SK-N-SH (cell line): ENCODE data around the gene HES1. TPM values are rescaled to one million over a fixed set of nuclear protein-coding genes. Genes with fewer than 3 reads are reported as not detected.

Experiments used
- CTCF ChIA-PET: fragments of 300-600, 350-600 bp; formaldehyde crosslinking; extraction: SDS; loops from one replicate; lab custom pipeline; 2021; lab: Yijun Ruan, JAX
- POLR2A ChIA-PET: fragments of 350-600 bp; sonication (Branson Sonifier 250); formaldehyde crosslinking; extraction: SDS; loops from one replicate; lab custom pipeline; 2020; ENCODE audit warnings: antibody characterized with exemption, inconsistent platforms; lab: Yijun Ruan, JAX
- DNase-seq: peaks from one replicate; pipeline ENCODE4 v3.0.0; 2012
- H2AFZ ChIP-seq: fragments of 200-600 bp; sonication (generic); 2 replicates; pipeline ENCODE4 v1.8.1; 2016; ENCODE audit warnings: antibody characterized with exemption, mild to moderate bottlenecking, low read depth
- H3F3A ChIP-seq: fragments of 200-600 bp; sonication (generic); replicated peaks from 2 replicates; pipeline ENCODE3; 2016; ENCODE audit warnings: antibody characterized with exemption, mild to moderate bottlenecking; ENCODE audit not compliant: insufficient read depth
- H3K27ac ChIP-seq, 2 experiments: fragments of 200-500 bp in 1 of 2; fragments of 200-600 bp in 1 of 2; sonication (Bioruptor generic) in 1 of 2; sonication (generic), shearing (Covaris generic) in 1 of 2; 2 replicates each; pipeline versions ENCODE4 v1.5.1 to v1.6.1; 2014 to 2016; ENCODE audit warnings: low read depth in 2 of 2, inconsistent platforms in 1 of 2, low read length in 1 of 2, mild to moderate bottlenecking in 1 of 2, mixed read lengths in 1 of 2
- H3K27me3 ChIP-seq: fragments of 200-600 bp; sonication (generic), shearing (Covaris generic); 2 replicates; pipeline ENCODE4 v1.6.1; 2016; ENCODE audit warnings: mixed run types; ENCODE audit not compliant: insufficient read depth
- H3K36me3 ChIP-seq, 2 experiments: fragments of 200-500 bp in 1 of 2; fragments of 200-600 bp in 1 of 2; sonication (Bioruptor generic) in 1 of 2; sonication (generic) in 1 of 2; replicated peaks in 1 of 2; 2 replicates each; pipeline versions ENCODE3 to v1.5.1; 2014 to 2016; ENCODE audit warnings: low read length in 1 of 2, mild to moderate bottlenecking in 1 of 2; ENCODE audit not compliant: insufficient read depth in 2 of 2, control insufficient read depth in 1 of 2
- H3K4me1 ChIP-seq, 2 experiments: fragments of 200-500 bp in 1 of 2; fragments of 200-600 bp in 1 of 2; sonication (Bioruptor generic) in 1 of 2; sonication (generic), shearing (Covaris generic) in 1 of 2; 2 replicates each; pipeline versions ENCODE4 v1.5.1 to v1.6.1; 2014 to 2016; ENCODE audit warnings: low read depth in 1 of 2, low read length in 1 of 2, mixed run types in 1 of 2; ENCODE audit not compliant: insufficient read depth in 2 of 2, control insufficient read depth in 1 of 2
- H3K4me2 ChIP-seq: fragments of 200-600 bp; sonication (generic), shearing (Covaris generic); 2 replicates; pipeline ENCODE4 v1.6.1; 2017; ENCODE audit warnings: mixed run types
- H3K4me3 ChIP-seq, 2 experiments: fragments of 200-500 bp in 1 of 2; fragments of 200-600 bp in 1 of 2; sonication (Bioruptor generic) in 1 of 2; sonication (generic), shearing (Covaris generic) in 1 of 2; 2 replicates each; pipeline versions ENCODE4 v1.5.1 to v1.8.1; 2014 to 2016; ENCODE audit warnings: low read depth in 2 of 2, inconsistent platforms in 1 of 2, low read length in 1 of 2, mild to moderate bottlenecking in 1 of 2, mixed read lengths in 1 of 2, moderate library complexity in 1 of 2
- H3K79me2 ChIP-seq: fragments of 200-600 bp; sonication (generic); 2 replicates; pipeline ENCODE4 v1.8.1; 2017; ENCODE audit warnings: mild to moderate bottlenecking; ENCODE audit not compliant: insufficient read depth
- H3K9ac ChIP-seq: fragments of 200-600 bp; sonication (generic); 2 replicates; pipeline ENCODE4 v1.6.1; 2017; ENCODE audit warnings: mixed run types
- H3K9me2 ChIP-seq: fragments of 200-600 bp; sonication (generic); 2 replicates; pipeline ENCODE4 v1.6.1; 2017; ENCODE audit warnings: mixed run types
- H3K9me3 ChIP-seq: fragments of 200-600 bp; sonication (generic); 2 replicates; pipeline ENCODE4 v1.6.1; 2017; ENCODE audit warnings: mixed run types, mild to moderate bottlenecking, moderate library complexity
- H4K20me1 ChIP-seq: fragments of 200-600 bp; sonication (generic); 2 replicates; pipeline ENCODE4 v1.6.1; 2017; ENCODE audit warnings: mild to moderate bottlenecking, mixed run types; ENCODE audit not compliant: insufficient read depth
- ELF1 ChIP-seq: IDR thresholded peaks from 2 replicates; pipeline ENCODE4 v1.4.0; 2012
- EZH2phosphoT487 ChIP-seq: fragments of 200-600 bp; sonication (generic); IDR thresholded peaks from 2 replicates; pipeline ENCODE4 v1.6.1; 2017; ENCODE audit warnings: low read depth, mixed run types, mild to moderate bottlenecking, antibody characterized with exemption, moderate library complexity, borderline replicate concordance
- FOSL2 ChIP-seq: IDR thresholded peaks from 2 replicates; pipeline ENCODE4 v1.4.0; 2012; ENCODE audit warnings: low read depth, mild to moderate bottlenecking, moderate library complexity, borderline replicate concordance
- FOXM1 ChIP-seq: IDR thresholded peaks from 2 replicates; pipeline ENCODE4 v1.4.0; 2012; ENCODE audit warnings: low read depth, mild to moderate bottlenecking
- GABPA ChIP-seq: IDR thresholded peaks from 2 replicates; pipeline ENCODE4 v1.4.0; 2012; ENCODE audit warnings: low read depth, mild to moderate bottlenecking
- MEF2A ChIP-seq: IDR thresholded peaks from 2 replicates; pipeline ENCODE4 v1.4.0; 2012; ENCODE audit warnings: low read depth, borderline replicate concordance
- MXI1 ChIP-seq: IDR thresholded peaks from 2 replicates; pipeline ENCODE4 v1.6.1; 2012; ENCODE audit warnings: mild to moderate bottlenecking, low read depth, low read length, improper control_type of control experiment
- NRF1 ChIP-seq: IDR thresholded peaks from 2 replicates; pipeline ENCODE4 v1.6.1; 2012; ENCODE audit warnings: low read depth, mild to moderate bottlenecking, low read length
- RAD21 ChIP-seq: IDR thresholded peaks from 2 replicates; pipeline ENCODE4 v1.6.1; 2012; ENCODE audit warnings: mild to moderate bottlenecking, low read length
- RFX5 ChIP-seq: IDR thresholded peaks from 2 replicates; pipeline ENCODE4 v1.6.1; 2012; ENCODE audit warnings: mild to moderate bottlenecking, improper control_type of control experiment, low read length
- SIN3A ChIP-seq: IDR thresholded peaks from 2 replicates; pipeline ENCODE4 v1.6.1; 2012; ENCODE audit warnings: low read depth, mild to moderate bottlenecking, low read length, moderate library complexity, borderline replicate concordance
- SMC3 ChIP-seq: IDR thresholded peaks from 2 replicates; pipeline ENCODE4 v1.6.1; 2012; ENCODE audit warnings: low read depth, low read length, improper control_type of control experiment
- TAF1 ChIP-seq: IDR thresholded peaks from 2 replicates; pipeline ENCODE4 v1.6.1; 2012; ENCODE audit warnings: low read depth, mild to moderate bottlenecking, low read length, moderate library complexity, borderline replicate concordance
- WGBS: methylation state at CpG from one replicate; pipeline ENCODE4 v1.1.6; 2017; ENCODE audit warnings: low lambda C conversion rate; 5-methylcytosine and 5-hydroxymethylcytosine counted together
- polyA plus RNA-seq, 3 experiments: library from polyadenylated mRNA; depleted of rRNA; stranded (reverse); fragments of >200 nt; gene quantifications; 2 replicates each; pipeline ENCODE4 v1.2.3, GENCODE V29; 2012
- TF ChIP-seq, protein P1 (sequence below): IDR thresholded peaks from 2 replicates; pipeline ENCODE4 v1.6.1; 2012; ENCODE audit warnings: mild to moderate bottlenecking, low read depth, low read length, moderate library complexity
- TF ChIP-seq, protein P2 (sequence below): fragments of 150-350 bp; IDR thresholded peaks from 2 replicates; pipeline ENCODE4 v1.6.1; 2016; ENCODE audit warnings: mild to moderate bottlenecking, low read depth, low read length

HES1 gene
- polyA plus RNA-seq, 1 of the 3 experiments (the other 2 are of a cell fraction), result 225 TPM

DNA sequence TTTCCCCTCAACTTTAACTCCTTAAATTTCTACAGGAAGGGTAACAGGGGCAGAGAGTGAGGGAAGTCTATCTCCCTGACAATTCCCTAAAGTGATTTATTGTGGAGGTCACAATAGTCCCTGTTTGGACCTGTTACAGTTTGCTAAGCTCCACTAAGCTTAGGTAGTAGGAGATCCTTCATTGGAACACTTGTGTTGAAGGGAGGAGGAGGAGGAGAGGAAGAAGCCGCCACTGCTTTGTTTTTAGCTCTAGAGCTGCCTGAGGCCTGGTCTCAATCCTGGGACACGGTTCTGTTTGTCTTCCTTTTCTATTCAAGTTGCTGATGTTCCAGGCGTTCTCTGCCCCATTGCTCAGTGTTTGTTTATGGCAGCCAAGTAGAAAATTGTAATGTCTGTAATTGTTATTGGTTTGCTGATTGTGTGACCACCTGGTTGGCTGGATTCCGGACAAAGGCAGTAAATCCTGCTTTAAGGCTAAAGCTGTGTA lies 48.4 kb downstream of the HES1 start (continued):
- TF ChIP-seq, protein P1, sequence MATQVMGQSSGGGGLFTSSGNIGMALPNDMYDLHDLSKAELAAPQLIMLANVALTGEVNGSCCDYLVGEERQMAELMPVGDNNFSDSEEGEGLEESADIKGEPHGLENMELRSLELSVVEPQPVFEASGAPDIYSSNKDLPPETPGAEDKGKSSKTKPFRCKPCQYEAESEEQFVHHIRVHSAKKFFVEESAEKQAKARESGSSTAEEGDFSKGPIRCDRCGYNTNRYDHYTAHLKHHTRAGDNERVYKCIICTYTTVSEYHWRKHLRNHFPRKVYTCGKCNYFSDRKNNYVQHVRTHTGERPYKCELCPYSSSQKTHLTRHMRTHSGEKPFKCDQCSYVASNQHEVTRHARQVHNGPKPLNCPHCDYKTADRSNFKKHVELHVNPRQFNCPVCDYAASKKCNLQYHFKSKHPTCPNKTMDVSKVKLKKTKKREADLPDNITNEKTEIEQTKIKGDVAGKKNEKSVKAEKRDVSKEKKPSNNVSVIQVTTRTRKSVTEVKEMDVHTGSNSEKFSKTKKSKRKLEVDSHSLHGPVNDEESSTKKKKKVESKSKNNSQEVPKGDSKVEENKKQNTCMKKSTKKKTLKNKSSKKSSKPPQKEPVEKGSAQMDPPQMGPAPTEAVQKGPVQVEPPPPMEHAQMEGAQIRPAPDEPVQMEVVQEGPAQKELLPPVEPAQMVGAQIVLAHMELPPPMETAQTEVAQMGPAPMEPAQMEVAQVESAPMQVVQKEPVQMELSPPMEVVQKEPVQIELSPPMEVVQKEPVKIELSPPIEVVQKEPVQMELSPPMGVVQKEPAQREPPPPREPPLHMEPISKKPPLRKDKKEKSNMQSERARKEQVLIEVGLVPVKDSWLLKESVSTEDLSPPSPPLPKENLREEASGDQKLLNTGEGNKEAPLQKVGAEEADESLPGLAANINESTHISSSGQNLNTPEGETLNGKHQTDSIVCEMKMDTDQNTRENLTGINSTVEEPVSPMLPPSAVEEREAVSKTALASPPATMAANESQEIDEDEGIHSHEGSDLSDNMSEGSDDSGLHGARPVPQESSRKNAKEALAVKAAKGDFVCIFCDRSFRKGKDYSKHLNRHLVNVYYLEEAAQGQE, result no peak
- TF ChIP-seq RAD21 (no peak), TAF1 (no peak), SIN3A (no peak), SMC3 (no peak), ELF1 (no peak), FOSL2 (no peak), NRF1 (no peak)
- TF ChIP-seq, protein P2, sequence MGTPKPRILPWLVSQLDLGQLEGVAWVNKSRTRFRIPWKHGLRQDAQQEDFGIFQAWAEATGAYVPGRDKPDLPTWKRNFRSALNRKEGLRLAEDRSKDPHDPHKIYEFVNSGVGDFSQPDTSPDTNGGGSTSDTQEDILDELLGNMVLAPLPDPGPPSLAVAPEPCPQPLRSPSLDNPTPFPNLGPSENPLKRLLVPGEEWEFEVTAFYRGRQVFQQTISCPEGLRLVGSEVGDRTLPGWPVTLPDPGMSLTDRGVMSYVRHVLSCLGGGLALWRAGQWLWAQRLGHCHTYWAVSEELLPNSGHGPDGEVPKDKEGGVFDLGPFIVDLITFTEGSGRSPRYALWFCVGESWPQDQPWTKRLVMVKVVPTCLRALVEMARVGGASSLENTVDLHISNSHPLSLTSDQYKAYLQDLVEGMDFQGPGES, result no peak

- WGBS, result 71% methylated on average over 1 of the region's 1 CpG
Observed at GRCh38 chr3:194184801-194185200, 48.9 kb downstream of the HES1 start.

More at GRCh38 chr3:194184801-194185200, 48.9 kb downstream of the HES1 start:
- Histone ChIP-seq H3K27ac (no peak overlapping the region), H4K20me1 (no peaks in the 10 kb centered on the region), H3K4me2 (no peak overlapping the region), H3K36me3 (no peaks in the 10 kb centered on the region), H3K9me2 (no peaks in the 10 kb centered on the region), H3K9ac (no peak overlapping the region), H3F3A (no peaks in the 10 kb centered on the region), H3K4me3 (no peak overlapping the region), H3K4me1 (peaks cover 0 to 12% of the 10 kb centered on the region in 2 experiments; a peak in 2 of 4 replicates), H3K79me2 (no peaks in the 10 kb centered on the region), H2AFZ (no peak overlapping the region), H3K9me3 (no peaks in the 10 kb centered on the region), H3K27me3 (no peaks in the 10 kb centered on the region)
- DNase-seq, result no peak
- ChIA-PET CTCF (interaction anchor here (0.9 to 1.6 kb wide), 4 partner anchors 10 to 415 kb away, joined by 3 to 5 read pairs (median 3); no protein-coding TSS in a partner anchor), POLR2A (no interaction called here)
- TF ChIP-seq MEF2A (no peak), GABPA (no peak), FOXM1 (no peak), EZH2phosphoT487 (no peak), RFX5 (no peak), MXI1 (no peak)
